CD14-positive monocyte (primary cell): ENCODE results near the gene RGS19. TPM values are rescaled to one million over a fixed set of nuclear protein-coding genes. Genes with fewer than 3 reads are reported as not detected.

Source experiments
- DNase-seq, 3 donors: peaks; one replicate each; pipeline ENCODE4 v3.0.0-alpha.2; 2011 to 2022
- H2AFZ ChIP-seq: 2 replicates; pipeline ENCODE4 v1.6.0; 2012; ENCODE audit warnings: mild to moderate bottlenecking, low read depth, low read length, inconsistent platforms; ENCODE audit not compliant: insufficient read depth, poor library complexity, severe bottlenecking
- H3K27ac ChIP-seq, 2 donors: 1 replicate in 1 of 2; 2 replicates in 1 of 2; pipeline ENCODE4 v1.5.1; 2012 to 2013; ENCODE audit warnings: low read length in 2 of 2, control low read depth in 1 of 2, inconsistent platforms in 1 of 2, low read depth in 1 of 2, mild to moderate bottlenecking in 1 of 2
- H3K27me3 ChIP-seq, 2 donors: one replicate each; pipeline versions ENCODE4 v1.6.0 to v1.6.1; 2011 to 2013; ENCODE audit warnings: low read length in 2 of 2; ENCODE audit not compliant: control insufficient read depth in 2 of 2, insufficient read depth in 2 of 2
- H3K36me3 ChIP-seq, 2 donors: replicated peaks in 1 of 2; 1 replicate in 1 of 2; 2 replicates in 1 of 2; pipeline versions ENCODE4 v1.5.1 to v1.6.1; 2012 to 2013; ENCODE audit warnings: low read length in 2 of 2, control low read depth in 1 of 2, inconsistent platforms in 1 of 2, mild to moderate bottlenecking in 1 of 2; ENCODE audit not compliant: insufficient read depth in 2 of 2, control insufficient read depth in 1 of 2
- H3K4me1 ChIP-seq, 2 donors: 1 replicate in 1 of 2; 2 replicates in 1 of 2; pipeline versions ENCODE4 v1.5.1 to v1.6.1; 2012 to 2013; ENCODE audit warnings: low read length in 2 of 2, control low read depth in 1 of 2, inconsistent platforms in 1 of 2, mild to moderate bottlenecking in 1 of 2, moderate library complexity in 1 of 2; ENCODE audit not compliant: insufficient read depth in 2 of 2, control insufficient read depth in 1 of 2
- H3K4me2 ChIP-seq: replicated peaks from 2 replicates; pipeline ENCODE3; 2012; ENCODE audit warnings: low read length, moderate library complexity, mild to moderate bottlenecking; ENCODE audit not compliant: poor library complexity, severe bottlenecking; ENCODE audit errors: extremely low read depth
- H3K4me3 ChIP-seq, 3 experiments: fragments of 200-600 bp in 1 of 3; sonication (generic) in 1 of 3; replicated peaks in 1 of 3; 1 replicate in 2 of 3; 2 replicates in 1 of 3; pipeline ENCODE4 v1.5.1; 2011 to 2013; ENCODE audit warnings: low read length in 3 of 3, mild to moderate bottlenecking in 3 of 3, control low read depth in 2 of 3, low read depth in 2 of 3, inconsistent platforms in 1 of 3, moderate library complexity in 1 of 3
- H3K79me2 ChIP-seq: 2 replicates; pipeline ENCODE4 v1.6.0; 2012; ENCODE audit warnings: mild to moderate bottlenecking, control low read depth, inconsistent platforms, low read length, moderate library complexity; ENCODE audit not compliant: insufficient read depth
- H3K9ac ChIP-seq: 2 replicates; pipeline ENCODE4 v1.6.0; 2017; ENCODE audit warnings: low read length, mild to moderate bottlenecking; ENCODE audit not compliant: insufficient read depth, poor library complexity, severe bottlenecking
- H3K9me3 ChIP-seq, 2 donors: replicated peaks in 1 of 2; 1 replicate in 1 of 2; 2 replicates in 1 of 2; pipeline versions ENCODE4 v1.5.1 to v1.6.1; 2012 to 2013; ENCODE audit warnings: low read length in 2 of 2, control low read depth in 1 of 2; ENCODE audit not compliant: control insufficient read depth in 1 of 2, insufficient read depth in 1 of 2
- H4K20me1 ChIP-seq: 2 replicates; pipeline ENCODE4 v1.6.0; 2012; ENCODE audit warnings: mild to moderate bottlenecking, low read length, control low read depth, moderate library complexity; ENCODE audit not compliant: insufficient read depth
- H3K27ac Mint-ChIP-seq, 7 donors: one replicate each; pipeline ENCODE4 v1.8.0; 2020; ENCODE audit warnings: mild to moderate bottlenecking in 7 of 7, mixed read lengths in 7 of 7, moderate library complexity in 6 of 7, inconsistent platforms in 2 of 7
- H3K27me3 Mint-ChIP-seq, 3 donors: one replicate each; pipeline ENCODE4 v1.8.0; 2021 to 2022; ENCODE audit warnings: low read depth in 3 of 3, mild to moderate bottlenecking in 3 of 3, mixed read lengths in 3 of 3, moderate library complexity in 3 of 3, inconsistent platforms in 1 of 3
- H3K36me3 Mint-ChIP-seq, 2 donors: one replicate each; pipeline ENCODE4 v1.8.0; 2020; ENCODE audit warnings: mixed read lengths in 2 of 2, inconsistent platforms in 1 of 2, mild to moderate bottlenecking in 1 of 2
- H3K4me1 Mint-ChIP-seq: one replicate; pipeline ENCODE4 v1.8.0; 2020; ENCODE audit warnings: mild to moderate bottlenecking, mixed read lengths
- H3K4me3 Mint-ChIP-seq, 2 donors: one replicate each; pipeline ENCODE4 v1.8.0; 2020; ENCODE audit warnings: mild to moderate bottlenecking in 2 of 2, mixed read lengths in 2 of 2, moderate library complexity in 1 of 2
- H3K9me3 Mint-ChIP-seq, 7 donors: one replicate each; pipeline ENCODE4 v1.8.0; 2020 to 2022; ENCODE audit warnings: mixed read lengths in 7 of 7, mild to moderate bottlenecking in 6 of 7, moderate library complexity in 6 of 7, inconsistent platforms in 2 of 7
- CTCF ChIP-seq: fragments of 200-600 bp; IDR thresholded peaks from one replicate; pipeline ENCODE4 v1.8.0; 2022; ENCODE audit warnings: antibody characterized with exemption, mild to moderate bottlenecking
- WGBS: methylation state at CpG from one replicate; pipeline ENCODE4 v1.1.5; 2013; ENCODE audit warnings: missing lambda C conversion rate; ENCODE audit not compliant: insufficient coverage; 5-methylcytosine and 5-hydroxymethylcytosine counted together
- intact Hi-C, 2 donors: fragments of 100-400 bp; cut with micrococcal nuclease; formaldehyde crosslinking; loops; one replicate each; pipeline versions ENCODE4 v1.15.0 to v1.15.1; 2023
- polyA plus RNA-seq, 3 donors: library from polyadenylated mRNA; depleted of rRNA in 1 of 3; unstranded in 2 of 3; stranded (reverse) in 1 of 3; fragments of 300-500 nt in 2 of 3; fragments of >200 nt in 1 of 3; fragmentation: Illumina TruSeq in 2 of 3; gene quantifications; 1 replicate in 2 of 3; 2 replicates in 1 of 3; pipeline ENCODE4 v1.2.3, GENCODE V29; 2012 to 2021

Gene RGS19
- polyA plus RNA-seq, 3 donors = 235 to 280 (median 244) TPM

GRCh38 chr20:64081624-64081964, 2.3 kb upstream of the RGS19 start:
- peaks cover 6 to 9% of the 10 kb centered on the region in 2 donors for H3K36me3 Mint-ChIP-seq
- H3K9me3 Mint-ChIP-seq = peaks cover 2 to 6% (median 4%) of the 10 kb centered on the region in 7 donors
- H3K4me1 ChIP-seq = peaks cover 42 to 62% of the 10 kb centered on the region in 2 donors
- peaks cover 41% of the 10 kb centered on the region for H3K4me1 Mint-ChIP-seq
- peak overlapping the region in 2 of 3 experiments; percentile 88 to 94 for H3K4me3 ChIP-seq
- peak overlapping the region; percentile 79 to 95 for H3K4me3 Mint-ChIP-seq
- H3K9ac ChIP-seq = no peak overlapping the region
- no peak for TF ChIP-seq CTCF
- 90% methylated on average over 6 of the region's 6 CpGs for WGBS
- DNase-seq = no peak
- peaks cover 9 to 20% of the 10 kb centered on the region in 2 donors for H3K27me3 ChIP-seq
- intact Hi-C loops = loop anchor here (5.0 kb wide), 2 partner anchors 41 to 171 kb away; no protein-coding TSS in a partner anchor
- H3K36me3 ChIP-seq = no peaks in the 10 kb centered on the region
- H4K20me1 ChIP-seq = peaks cover 87% of the 10 kb centered on the region
- H3K4me2 ChIP-seq = peak overlapping the region; percentile 97
- H3K27ac Mint-ChIP-seq = peak overlapping the region in 2 of 7 donors; percentile 21 to 68
- H3K27me3 Mint-ChIP-seq = peaks cover 23 to 26% (median 24%) of the 10 kb centered on the region in 3 donors
- peaks cover 4 to 8% of the 10 kb centered on the region in 2 donors for H3K9me3 ChIP-seq
- no peak overlapping the region for H2AFZ ChIP-seq
- no peak overlapping the region for H3K27ac ChIP-seq
- H3K79me2 ChIP-seq = peaks cover 55% of the 10 kb centered on the region

- DNase-seq = no peak
- peak overlapping the region; percentile 94 to 95 for H3K4me3 Mint-ChIP-seq
- peak overlapping the region; percentile 97 for H3K4me2 ChIP-seq
Observed at GRCh38 chr20:64080813-64081623, 1.7 kb upstream of the RGS19 start.

More at GRCh38 chr20:64080813-64081623, 1.7 kb upstream of the RGS19 start:
- H3K27me3 ChIP-seq = peaks cover 9 to 19% of the 10 kb centered on the region in 2 donors
- Mint-ChIP-seq H3K9me3 (peaks cover 0 to 4% (median 1%) of the 10 kb centered on the region in 7 donors), H3K36me3 (peaks cover 4 to 11% of the 10 kb centered on the region in 2 donors), H3K27me3 (peaks cover 22 to 25% (median 23%) of the 10 kb centered on the region in 3 donors), H3K4me1 (peaks cover 47% of the 10 kb centered on the region), H3K27ac (peak overlapping the region; percentile 77 to 95 (median 87))
- 58% methylated on average over 12 of the region's 17 CpGs for WGBS
- peaks cover 88% of the 10 kb centered on the region for H4K20me1 ChIP-seq
- TF ChIP-seq CTCF = no peak
- H3K27ac ChIP-seq = peak overlapping the region; percentile 59 to 87
- H3K36me3 ChIP-seq = peaks cover 3 to 4% of the 10 kb centered on the region in 2 donors
- intact Hi-C loops = loop anchor here (5.0 kb wide), 2 partner anchors 41 to 171 kb away; no protein-coding TSS in a partner anchor
- H3K9ac ChIP-seq = peak overlapping the region; percentile 77
- peaks cover 47 to 67% of the 10 kb centered on the region in 2 donors for H3K4me1 ChIP-seq
- H3K79me2 ChIP-seq = peaks cover 61% of the 10 kb centered on the region
- no peak overlapping the region for H2AFZ ChIP-seq
- H3K4me3 ChIP-seq = peak overlapping the region; percentile 78 to 94 (median 88)
- H3K9me3 ChIP-seq = peaks cover 0 to 8% of the 10 kb centered on the region in 2 donors
